Activated naive CD8-positive, alpha-beta T cell treated with anti-CD3 and anti-CD28 coated beads, Interleukin-2, amount 10 ng/mL, durations not matched to agents 7 days and 5 days (primary cell): ENCODE measurements around the gene SDS. TPM values are rescaled to one million over a fixed set of nuclear protein-coding genes. Genes with fewer than 3 reads are reported as not detected.

Experiments
- ATAC-seq: fragments of 150-1000 bp; cut with Tn5 transposase; one replicate; pipeline ENCODE4 v1.10.0; 2021; ENCODE audit warnings: low read depth, moderate library complexity
- POLR2A ChIA-PET: fragments of 350-600 bp; sonication (Branson Sonifier 250); formaldehyde crosslinking; loops from one replicate; lab custom pipeline; 2021; ENCODE audit warnings: antibody characterized with exemption; lab: Charles Lee
- DNase-seq: peaks from one replicate; pipeline ENCODE4 v3.0.0; 2021
- H3K27ac Mint-ChIP-seq: one replicate; pipeline ENCODE4 v1.8.0; 2022; ENCODE audit warnings: mild to moderate bottlenecking, mixed read lengths
- H3K27me3 Mint-ChIP-seq: one replicate; pipeline ENCODE4 v1.8.0; 2022; ENCODE audit warnings: mild to moderate bottlenecking, moderate library complexity, mixed read lengths
- H3K36me3 Mint-ChIP-seq: one replicate; pipeline ENCODE4 v1.8.0; 2021; ENCODE audit warnings: mild to moderate bottlenecking, mixed read lengths
- H3K4me1 Mint-ChIP-seq: one replicate; pipeline ENCODE4 v1.8.0; 2021; ENCODE audit warnings: mixed read lengths
- H3K4me3 Mint-ChIP-seq: one replicate; pipeline ENCODE4 v1.8.0; 2022; ENCODE audit warnings: mild to moderate bottlenecking, moderate library complexity, mixed read lengths
- H3K9me3 Mint-ChIP-seq: one replicate; pipeline ENCODE4 v1.8.0; 2021; ENCODE audit warnings: mixed read lengths
- total RNA-seq, 2 experiments: library from RNA; stranded (reverse); gene quantifications; one replicate each; pipeline ENCODE4 v1.2.3, GENCODE V29; 2021

SDS gene
- total RNA-seq, 2 experiments from 2014 or later: 0.36 to 0.60 TPM

- H3K9me3 Mint-ChIP-seq: no peaks in the 10 kb centered on the region
- peaks cover 8% of the 10 kb centered on the region for H3K27me3 Mint-ChIP-seq
- no peaks in the 10 kb centered on the region for H3K4me1 Mint-ChIP-seq
- H3K27ac Mint-ChIP-seq: no peak overlapping the region
- POLR2A ChIA-PET: no interaction called here
- no peak overlapping the region for H3K4me3 Mint-ChIP-seq
- no peaks in the 10 kb centered on the region for H3K36me3 Mint-ChIP-seq
- DNase-seq: no peak
- no peak for ATAC-seq
These were observed 35.0 kb upstream of the SDS start for GRCh38 chr12:113438523-113439300.

- DNase-seq: no peak
- Mint-ChIP-seq H3K4me1 (no peaks in the 10 kb centered on the region), H3K36me3 (no peaks in the 10 kb centered on the region), H3K27me3 (peaks cover 8% of the 10 kb centered on the region), H3K9me3 (no peaks in the 10 kb centered on the region), H3K4me3 (no peak overlapping the region), H3K27ac (no peak overlapping the region)
- ATAC-seq: no peak
- POLR2A ChIA-PET: no interaction called here
These were observed 34.0 kb upstream of the SDS start for GRCh38 chr12:113437729-113438100.

GRCh38 chr12:113436993-113437728 lies 33.5 kb upstream of the SDS start:
- Mint-ChIP-seq H3K27me3 (peaks cover 8% of the 10 kb centered on the region), H3K27ac (no peak overlapping the region), H3K36me3 (no peaks in the 10 kb centered on the region), H3K4me1 (no peaks in the 10 kb centered on the region), H3K4me3 (no peak overlapping the region), H3K9me3 (no peaks in the 10 kb centered on the region)
- DNase-seq (no peak), ATAC-seq (no peak)
- POLR2A ChIA-PET: no interaction called here

GRCh38 chr12:113436586-113436985 lies 32.9 kb upstream of the SDS start:
- ATAC-seq (no peak), DNase-seq (no peak)
- Mint-ChIP-seq H3K27me3 (peaks cover 8% of the 10 kb centered on the region), H3K36me3 (no peaks in the 10 kb centered on the region), H3K4me3 (no peak overlapping the region), H3K27ac (no peak overlapping the region), H3K4me1 (no peaks in the 10 kb centered on the region), H3K9me3 (no peaks in the 10 kb centered on the region)
- POLR2A ChIA-PET: no interaction called here

- DNase-seq (no peak), ATAC-seq (no peak)
- no peaks in the 10 kb centered on the region for H3K4me1 Mint-ChIP-seq
- POLR2A ChIA-PET: no interaction called here
- peaks cover 9% of the 10 kb centered on the region for H3K27me3 Mint-ChIP-seq
- H3K4me3 Mint-ChIP-seq: no peak overlapping the region
- no peak overlapping the region for H3K27ac Mint-ChIP-seq
- H3K9me3 Mint-ChIP-seq: no peaks in the 10 kb centered on the region
- H3K36me3 Mint-ChIP-seq: no peaks in the 10 kb centered on the region
These were observed 31.7 kb upstream of the SDS start for GRCh38 chr12:113435367-113435766.

- DNase-seq (no peak), ATAC-seq (no peak)
- POLR2A ChIA-PET: no interaction called here
- no peak overlapping the region for H3K27ac Mint-ChIP-seq
- no peaks in the 10 kb centered on the region for H3K36me3 Mint-ChIP-seq
- peaks cover 1% of the 10 kb centered on the region for H3K9me3 Mint-ChIP-seq
- peaks cover 12% of the 10 kb centered on the region for H3K27me3 Mint-ChIP-seq
- H3K4me3 Mint-ChIP-seq: no peak overlapping the region
- no peaks in the 10 kb centered on the region for H3K4me1 Mint-ChIP-seq
These were observed 29.3 kb upstream of the SDS start for GRCh38 chr12:113432986-113433385.

GRCh38 chr12:113428482-113428881 lies 24.8 kb upstream of the SDS start:
- peaks cover 3% of the 10 kb centered on the region for H3K4me1 Mint-ChIP-seq
- no peak for DNase-seq
- no peak overlapping the region for H3K4me3 Mint-ChIP-seq
- peaks cover 24% of the 10 kb centered on the region for H3K27me3 Mint-ChIP-seq
- POLR2A ChIA-PET: no interaction called here
- H3K9me3 Mint-ChIP-seq: peaks cover 1% of the 10 kb centered on the region
- H3K27ac Mint-ChIP-seq: no peak overlapping the region
- ATAC-seq: no peak
- H3K36me3 Mint-ChIP-seq: no peaks in the 10 kb centered on the region

GRCh38 chr12:113427882-113428281 lies 24.2 kb upstream of the SDS start:
- DNase-seq (no peak), ATAC-seq (no peak)
- Mint-ChIP-seq H3K27me3 (peaks cover 24% of the 10 kb centered on the region), H3K27ac (no peak overlapping the region), H3K9me3 (peaks cover 1% of the 10 kb centered on the region), H3K4me1 (peaks cover 5% of the 10 kb centered on the region), H3K4me3 (no peak overlapping the region), H3K36me3 (no peaks in the 10 kb centered on the region)
- POLR2A ChIA-PET: no interaction called here

GRCh38 chr12:113425960-113426453 lies 22.3 kb upstream of the SDS start:
- DNase-seq (no peak), ATAC-seq (no peak)
- Mint-ChIP-seq H3K27ac (no peak overlapping the region), H3K4me1 (peaks cover 15% of the 10 kb centered on the region), H3K27me3 (peaks cover 21% of the 10 kb centered on the region), H3K4me3 (no peak overlapping the region), H3K36me3 (no peaks in the 10 kb centered on the region), H3K9me3 (peaks cover 1% of the 10 kb centered on the region)
- POLR2A ChIA-PET: interaction anchor here (0.8 kb wide), 1 partner anchor 110 kb away, joined by 3 read pairs; no protein-coding TSS in a partner anchor

- peaks cover 1% of the 10 kb centered on the region for H3K9me3 Mint-ChIP-seq
- ATAC-seq (peak; percentile 27), DNase-seq (peak; percentile 75)
- H3K4me1 Mint-ChIP-seq: peaks cover 15% of the 10 kb centered on the region
- H3K36me3 Mint-ChIP-seq: no peaks in the 10 kb centered on the region
- H3K27me3 Mint-ChIP-seq: peaks cover 17% of the 10 kb centered on the region
- H3K27ac Mint-ChIP-seq: no peak overlapping the region
- no peak overlapping the region for H3K4me3 Mint-ChIP-seq
- POLR2A ChIA-PET: interaction anchor here (0.8 kb wide), 1 partner anchor 109 kb away, joined by 3 read pairs; no protein-coding TSS in a partner anchor
These were observed 21.5 kb upstream of the SDS start for GRCh38 chr12:113424915-113425823.

GRCh38 chr12:113424456-113424855 lies 20.8 kb upstream of the SDS start:
- Mint-ChIP-seq H3K4me1 (peaks cover 15% of the 10 kb centered on the region), H3K36me3 (no peaks in the 10 kb centered on the region), H3K27me3 (peaks cover 17% of the 10 kb centered on the region), H3K4me3 (no peak overlapping the region), H3K27ac (no peak overlapping the region), H3K9me3 (no peaks in the 10 kb centered on the region)
- POLR2A ChIA-PET: no interaction called here
- DNase-seq: no peak
- no peak for ATAC-seq

GRCh38 chr12:113422886-113423669 lies 19.4 kb upstream of the SDS start:
- no peaks in the 10 kb centered on the region for H3K9me3 Mint-ChIP-seq
- peaks cover 14% of the 10 kb centered on the region for H3K27me3 Mint-ChIP-seq
- H3K36me3 Mint-ChIP-seq: no peaks in the 10 kb centered on the region
- POLR2A ChIA-PET: interaction anchor here (1.0 kb wide), 1 partner anchor 237 kb away, joined by 3 read pairs; no protein-coding TSS in a partner anchor
- peaks cover 15% of the 10 kb centered on the region for H3K4me1 Mint-ChIP-seq
- no peak overlapping the region for H3K27ac Mint-ChIP-seq
- DNase-seq: no peak
- H3K4me3 Mint-ChIP-seq: peak overlapping the region; percentile 94
- ATAC-seq: no peak
